ENCODE data around the gene PITRM1.
A peak's percentile ranks its signal among the peaks of the same experiment; 100 is the strongest.
"Not testable (repeated sequence)": the region's sequence is repeated elsewhere in the genome, so short reads cannot be mapped to it uniquely, and the experiment has no call there.

Gene PITRM1

DNA sequence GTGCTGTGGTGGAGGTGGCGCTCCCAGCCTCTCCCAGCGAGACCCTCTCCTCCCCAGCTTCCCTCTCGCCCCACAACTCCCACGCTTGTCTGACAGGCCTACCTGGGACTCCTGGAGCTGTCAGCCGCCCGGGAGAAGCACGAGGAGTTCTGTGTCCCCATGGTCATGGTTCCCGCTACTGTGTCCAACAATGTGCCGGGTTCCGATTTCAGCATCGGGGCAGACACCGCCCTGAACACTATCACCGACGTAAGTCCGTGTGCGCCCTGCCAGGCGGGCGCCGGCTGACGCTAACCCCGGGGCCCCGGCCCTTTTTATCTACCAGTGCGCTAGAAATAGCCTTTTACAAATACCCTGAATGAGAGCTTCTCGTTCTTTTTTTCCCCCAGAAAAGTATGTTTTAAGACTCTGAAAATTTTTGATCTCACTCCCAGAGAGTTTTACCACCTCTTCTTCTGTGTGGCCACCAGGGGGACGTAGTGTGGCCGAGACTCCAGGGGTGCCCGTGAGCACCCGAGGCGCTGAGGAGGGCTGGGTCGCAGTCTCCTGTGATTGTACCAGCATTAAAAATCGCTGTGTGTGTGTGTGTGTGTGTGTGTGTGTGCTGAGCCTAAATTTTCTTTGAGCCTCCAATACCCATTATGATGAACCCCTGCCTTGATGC lies 52.7 kb downstream of the PITRM1 start:
- DNase-seq = no peak

DNA sequence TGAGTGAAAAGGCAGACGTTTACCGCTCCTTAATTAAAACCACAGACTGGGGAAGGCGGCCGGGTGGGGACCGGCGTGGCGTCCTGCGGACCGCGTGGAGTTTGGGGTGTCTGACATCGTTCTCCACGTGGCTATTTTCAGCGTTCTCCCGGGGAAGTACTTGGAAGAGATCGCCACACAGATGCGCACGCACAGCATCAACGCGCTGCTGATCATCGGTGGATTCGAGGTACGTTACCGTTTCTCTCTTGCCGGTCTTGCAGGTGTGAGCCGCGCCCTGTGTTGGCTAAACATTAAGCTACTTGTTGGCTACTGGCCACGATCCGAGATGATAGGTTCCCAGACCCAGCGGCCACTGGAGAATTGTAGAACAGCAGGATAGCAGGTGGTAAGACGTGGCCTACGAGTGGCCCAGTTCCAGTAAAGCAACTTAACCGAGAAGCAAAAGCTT lies 53.9 kb downstream of the PITRM1 start:
- DNase-seq = no peak

DNA sequence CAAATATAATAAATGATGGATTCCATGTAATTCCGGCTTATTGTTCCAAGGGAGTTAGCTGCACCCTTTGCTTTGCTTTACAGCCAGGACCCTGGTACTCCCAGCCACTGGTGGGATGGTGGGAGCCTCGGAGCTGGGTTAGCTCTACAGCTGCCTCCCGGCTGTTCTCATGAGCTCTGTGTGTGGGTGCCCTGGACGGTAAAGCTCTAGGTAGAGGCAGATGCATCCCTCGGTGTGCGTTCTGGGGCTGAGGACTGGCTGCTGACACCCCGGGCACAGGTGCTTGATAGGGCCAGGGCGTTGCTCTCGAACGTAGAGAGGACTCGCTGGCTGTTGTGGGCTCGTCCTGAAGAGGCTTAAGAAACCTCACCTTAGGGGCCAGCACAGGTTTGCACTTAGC lies 55.1 kb downstream of the PITRM1 start:
- DNase-seq = no peak

DNA sequence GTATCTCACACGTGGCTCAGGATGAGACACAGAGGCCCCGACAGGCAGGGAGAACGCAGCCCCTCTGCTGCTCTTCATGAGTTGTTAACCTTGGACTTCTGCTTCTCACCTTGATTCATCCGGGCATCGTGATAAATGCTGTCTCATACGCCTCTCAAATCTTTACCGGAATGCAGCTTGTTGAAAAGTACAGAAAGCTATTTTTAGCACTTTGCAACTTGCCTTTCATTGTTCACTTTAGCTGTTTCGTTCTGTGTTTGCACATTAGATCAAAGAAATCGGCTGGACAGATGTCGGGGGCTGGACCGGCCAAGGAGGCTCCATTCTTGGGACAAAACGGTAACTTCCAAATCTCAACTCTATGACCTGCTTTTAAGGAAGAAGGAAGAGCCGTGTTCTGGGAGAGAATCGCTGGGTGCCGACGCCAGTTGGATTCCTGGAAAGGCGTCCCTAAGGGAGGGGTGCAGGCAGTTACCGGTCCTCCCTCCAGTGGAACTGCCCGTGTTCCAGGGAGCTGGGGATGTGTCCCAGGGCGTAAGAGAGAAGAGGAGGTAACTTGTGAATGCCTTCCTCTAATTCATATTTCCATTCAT lies 56.0 kb downstream of the PITRM1 start:
- no peak for DNase-seq

DNA sequence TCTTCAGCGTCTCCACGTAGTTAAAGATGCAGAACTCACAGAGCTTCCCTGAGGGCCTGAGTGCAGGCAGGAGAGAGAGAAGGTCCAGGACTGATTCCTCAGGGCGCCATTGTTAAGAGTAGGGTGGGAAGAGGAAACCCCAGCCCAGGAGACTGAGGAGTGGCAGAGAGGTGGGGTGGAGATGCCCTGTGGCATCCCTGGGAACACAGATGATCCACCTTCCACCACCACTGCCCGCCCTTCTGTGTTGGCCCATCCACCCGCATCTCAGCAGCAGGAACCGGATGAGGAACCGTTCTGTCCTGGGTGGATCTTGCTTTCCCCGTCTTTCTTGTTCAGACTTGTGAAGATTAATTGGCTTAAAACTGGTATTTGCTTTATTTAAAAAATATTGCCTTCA lies 56.9 kb downstream of the PITRM1 start:
- DNase-seq = no peak

DNA sequence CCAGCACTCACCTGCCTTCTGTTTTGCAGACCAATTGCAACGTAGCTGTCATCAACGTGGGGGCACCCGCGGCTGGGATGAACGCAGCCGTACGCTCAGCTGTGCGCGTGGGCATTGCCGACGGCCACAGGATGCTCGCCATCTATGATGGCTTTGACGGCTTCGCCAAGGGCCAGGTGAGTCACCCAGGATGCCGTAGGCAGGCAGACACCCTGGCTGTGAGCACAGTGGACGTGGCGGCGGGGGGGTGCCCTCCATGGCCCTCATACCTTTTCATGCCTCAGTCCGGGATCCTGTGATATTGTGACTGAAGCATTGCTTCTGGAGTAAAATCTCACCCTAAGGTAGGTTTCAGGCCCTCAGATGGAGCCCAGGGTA lies 59.2 kb downstream of the PITRM1 start:
- DNase-seq = no peak

DNA sequence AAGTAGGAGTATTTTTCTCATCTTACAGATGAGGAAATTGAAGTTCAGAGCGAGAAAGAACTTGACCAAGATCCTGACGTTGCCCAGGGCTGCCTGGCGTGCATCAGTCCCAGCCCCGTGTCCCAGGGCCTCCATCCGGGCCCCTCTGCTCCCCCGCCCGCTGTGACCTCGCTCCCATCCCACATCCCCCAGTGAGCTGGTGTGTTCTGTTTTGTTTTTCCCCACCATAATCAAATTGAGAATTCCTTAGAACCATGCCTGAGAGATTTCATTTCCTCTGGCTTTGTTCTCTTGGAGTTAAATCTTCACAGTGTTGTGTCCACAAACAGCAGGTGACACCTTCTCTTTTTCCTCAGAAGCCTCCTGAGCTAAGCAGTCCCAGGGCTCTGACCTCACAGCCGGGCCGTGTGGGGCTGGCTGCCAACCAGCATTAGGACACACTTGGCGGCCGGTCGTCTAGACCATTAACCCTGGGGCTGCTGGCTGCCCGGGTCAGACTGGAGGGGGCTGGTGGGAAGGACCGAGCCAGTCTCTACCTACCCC lies 60.9 kb downstream of the PITRM1 start:
- DNase-seq = no peak

DNA sequence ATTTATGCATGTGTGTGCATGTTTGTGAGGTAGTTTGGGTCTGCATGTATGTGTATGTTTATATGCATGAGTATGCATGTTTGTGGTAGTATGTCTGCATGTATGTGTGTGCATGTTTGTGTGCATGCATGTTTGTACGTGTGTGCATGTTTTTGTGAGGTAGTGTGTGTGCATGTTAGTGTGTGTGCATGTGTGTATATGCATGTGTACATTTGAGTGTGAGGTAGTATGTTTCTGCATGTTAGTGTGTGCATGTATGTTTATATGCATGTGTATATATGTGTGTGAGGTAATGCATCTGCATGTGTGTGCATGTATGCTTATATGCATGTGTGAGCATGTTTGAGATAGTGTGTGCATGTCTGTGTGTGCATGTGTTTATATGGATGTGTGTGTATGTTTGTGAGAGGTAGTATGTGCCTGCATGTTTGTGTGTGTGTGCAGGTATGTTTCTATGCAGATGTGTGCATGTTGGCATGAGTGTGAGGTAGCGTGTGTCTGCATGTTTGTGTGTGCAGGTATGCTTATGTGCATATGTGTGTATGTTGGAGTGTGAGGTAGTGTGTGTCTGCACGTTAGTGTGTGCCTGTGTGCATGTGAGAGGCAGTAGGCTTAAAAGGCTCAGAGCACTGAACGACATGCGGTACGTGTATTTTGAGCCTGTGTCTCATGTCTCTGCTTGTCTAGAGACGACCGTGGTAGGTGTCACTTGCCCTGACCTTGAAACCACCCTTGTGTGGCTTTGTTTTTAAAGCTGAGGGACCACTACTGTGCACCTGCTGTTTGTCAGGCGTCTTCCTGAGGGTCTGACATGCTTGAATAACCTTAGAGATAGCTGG lies 61.6 kb downstream of the PITRM1 start:
- no peak for DNase-seq

DNA sequence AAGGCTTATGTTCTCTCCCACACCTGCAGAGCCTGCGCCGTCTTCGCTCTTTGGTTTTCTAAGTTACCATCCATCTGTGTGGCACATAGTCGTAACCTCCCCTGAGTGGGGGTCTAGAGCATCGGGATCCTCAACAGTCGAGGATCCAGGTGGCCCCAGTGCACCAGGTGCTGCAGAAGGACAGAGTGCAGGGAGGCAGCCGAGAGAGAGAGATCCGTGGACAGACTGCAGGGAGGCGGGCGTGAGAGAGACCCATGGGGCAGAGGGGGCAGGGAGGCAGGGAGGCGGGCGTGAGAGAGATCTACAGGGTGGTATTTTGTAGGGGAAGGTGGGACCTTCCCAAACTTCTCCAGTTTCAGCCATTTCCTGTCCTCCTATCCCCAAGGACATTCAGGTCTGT lies 62.9 kb downstream of the PITRM1 start:
- no peak for DNase-seq

DNA sequence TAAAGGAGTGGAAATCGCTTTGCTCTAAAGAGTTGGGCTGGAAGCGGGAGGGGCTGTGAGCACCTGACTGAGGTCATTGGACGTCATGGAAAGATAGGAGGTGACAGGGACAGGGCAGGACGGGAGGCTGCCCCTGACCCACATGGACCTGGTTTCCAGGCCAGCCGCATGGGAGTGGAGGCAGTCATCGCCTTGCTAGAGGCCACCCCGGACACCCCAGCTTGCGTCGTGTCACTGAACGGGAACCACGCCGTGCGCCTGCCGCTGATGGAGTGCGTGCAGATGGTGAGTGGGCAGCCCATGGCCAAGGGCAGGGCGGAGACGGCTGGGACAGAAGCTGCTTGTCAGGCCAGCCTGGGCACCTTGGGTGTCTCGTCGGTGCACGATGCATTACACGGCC lies 63.4 kb downstream of the PITRM1 start:
- DNase-seq = no peak

DNA sequence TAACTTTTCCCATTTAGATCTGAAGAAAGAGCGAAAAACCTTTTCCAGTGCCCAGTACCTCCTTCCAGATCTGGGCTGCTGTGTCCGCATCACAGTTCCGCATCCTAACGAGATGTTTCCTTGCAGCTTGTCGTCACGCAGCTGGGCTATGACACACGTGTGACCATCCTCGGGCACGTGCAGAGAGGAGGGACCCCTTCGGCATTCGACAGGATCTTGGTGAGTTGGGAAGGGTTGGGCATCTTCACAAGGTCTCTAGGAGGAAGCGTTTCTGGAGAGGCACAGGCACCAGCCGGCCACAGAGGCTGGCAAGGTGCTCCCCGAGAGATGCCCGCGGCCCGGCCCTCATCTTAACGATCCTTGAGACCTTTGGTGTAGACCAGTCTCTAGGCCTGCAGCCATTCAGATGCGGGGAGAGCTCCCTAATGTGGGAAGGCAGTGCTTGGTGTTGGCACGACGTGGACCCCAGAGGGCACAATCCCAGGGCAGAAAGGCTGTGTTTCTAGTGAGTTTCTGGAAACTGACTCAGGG lies 63.9 kb downstream of the PITRM1 start:
- no peak for DNase-seq

DNA sequence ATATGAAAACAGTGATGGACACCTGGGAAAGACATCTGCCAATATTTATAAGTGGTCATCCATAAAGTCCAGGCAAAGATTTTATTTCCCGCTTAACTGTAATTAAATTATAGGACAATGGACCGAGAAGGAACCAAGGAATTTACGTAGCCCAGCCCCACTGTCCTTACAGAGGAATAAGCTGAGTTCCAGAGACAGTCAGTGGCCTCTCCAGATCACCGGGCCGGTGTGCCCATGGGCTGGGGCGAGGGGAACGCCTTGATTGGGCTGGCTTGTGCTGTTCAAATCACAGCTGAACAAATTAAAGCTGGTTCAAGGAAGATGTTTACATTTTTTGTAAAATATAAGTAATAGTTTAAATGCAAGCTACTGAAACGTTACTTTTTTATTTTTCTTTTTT lies 64.5 kb downstream of the PITRM1 start:
- DNase-seq = no peak

DNA sequence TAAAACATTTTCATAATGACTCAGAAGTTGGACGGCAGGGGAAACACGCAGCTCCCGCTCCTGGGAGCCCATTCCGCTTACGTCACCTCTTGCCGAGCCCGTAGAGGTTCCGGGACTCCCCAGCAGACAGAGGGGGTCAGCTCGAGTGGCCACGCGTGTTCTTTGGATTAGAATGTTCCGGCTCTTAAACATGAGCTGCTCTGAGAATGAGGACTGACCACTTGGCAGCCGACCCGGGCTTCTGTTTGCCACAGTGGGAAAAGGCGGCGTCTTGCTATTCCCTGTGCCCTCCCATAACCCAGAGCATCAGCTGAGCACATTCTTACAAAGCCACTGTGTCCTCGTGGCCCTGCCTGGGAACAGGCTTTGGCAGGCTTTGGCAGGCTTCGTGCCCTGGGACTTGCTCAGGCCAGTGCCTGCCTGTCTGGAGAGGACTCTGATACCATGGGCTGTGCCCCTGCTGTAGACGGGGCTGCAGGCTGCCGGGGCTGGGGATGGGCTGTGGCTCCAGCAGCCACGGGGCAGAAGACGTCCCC lies 65.1 kb downstream of the PITRM1 start:
- DNase-seq = no peak

DNA sequence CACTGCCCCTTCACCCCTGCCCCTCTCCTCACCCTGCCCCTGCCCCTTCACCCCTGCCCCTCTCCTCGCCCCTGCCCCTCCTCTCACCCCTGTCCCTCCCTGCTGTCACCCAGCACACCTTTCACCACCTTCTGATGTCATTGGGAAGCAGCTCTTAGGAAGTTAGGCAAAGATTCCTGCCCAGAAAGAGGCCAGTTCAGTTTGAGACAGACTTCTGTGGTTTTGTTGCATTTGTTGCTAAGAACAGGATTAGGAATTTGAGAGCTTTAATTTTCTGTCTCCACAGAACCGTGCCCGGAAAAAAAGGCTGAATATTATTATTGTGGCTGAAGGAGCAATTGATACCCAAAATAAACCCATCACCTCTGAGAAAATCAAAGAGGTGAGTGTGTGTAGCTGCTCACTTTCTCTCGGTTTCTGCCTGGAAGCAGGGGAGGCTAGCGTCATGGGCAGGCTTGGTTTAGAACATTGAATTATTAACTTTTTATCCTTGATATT lies 65.6 kb downstream of the PITRM1 start:
- no peak for DNase-seq

DNA sequence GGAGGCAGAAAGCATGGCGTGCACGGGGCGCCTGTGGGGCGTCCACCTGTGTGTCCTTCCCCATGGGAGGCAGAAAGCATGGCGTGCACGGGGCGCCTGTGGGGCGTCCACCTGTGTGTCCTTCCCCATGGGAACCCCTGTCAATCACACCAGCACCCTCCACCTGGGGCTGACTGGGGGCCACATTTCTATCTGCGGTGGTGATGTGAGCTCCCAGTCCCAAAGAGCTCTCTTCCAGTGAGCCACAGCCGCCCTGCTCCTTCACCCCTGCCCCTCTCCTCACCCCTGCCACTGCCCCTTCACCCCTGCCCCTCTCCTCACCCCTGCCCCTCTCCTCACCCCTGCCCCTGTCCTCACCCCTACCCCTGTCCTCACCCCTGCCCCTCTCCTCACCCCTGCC lies 66.3 kb downstream of the PITRM1 start:
- not testable (repeated sequence) for DNase-seq

DNA sequence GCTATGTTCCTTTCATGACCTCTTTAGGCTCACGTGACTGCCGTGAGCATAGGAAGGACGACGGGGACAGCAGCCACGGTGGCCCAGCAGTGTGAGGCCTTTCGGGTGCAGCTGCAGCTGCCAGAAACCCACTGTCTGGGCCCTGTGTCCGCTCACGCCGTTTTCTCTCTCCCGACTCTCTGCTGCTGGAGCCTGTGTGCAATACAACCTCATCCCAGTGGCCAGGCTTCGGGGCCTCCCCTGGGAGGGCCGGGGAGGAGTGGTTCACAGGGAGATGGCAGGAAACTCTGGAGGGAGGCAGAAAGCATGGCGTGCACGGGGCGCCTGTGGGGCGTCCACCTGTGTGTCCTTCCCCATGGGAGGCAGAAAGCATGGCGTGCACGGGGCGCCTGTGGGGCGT lies 66.7 kb downstream of the PITRM1 start:
- DNase-seq = no peak

DNA sequence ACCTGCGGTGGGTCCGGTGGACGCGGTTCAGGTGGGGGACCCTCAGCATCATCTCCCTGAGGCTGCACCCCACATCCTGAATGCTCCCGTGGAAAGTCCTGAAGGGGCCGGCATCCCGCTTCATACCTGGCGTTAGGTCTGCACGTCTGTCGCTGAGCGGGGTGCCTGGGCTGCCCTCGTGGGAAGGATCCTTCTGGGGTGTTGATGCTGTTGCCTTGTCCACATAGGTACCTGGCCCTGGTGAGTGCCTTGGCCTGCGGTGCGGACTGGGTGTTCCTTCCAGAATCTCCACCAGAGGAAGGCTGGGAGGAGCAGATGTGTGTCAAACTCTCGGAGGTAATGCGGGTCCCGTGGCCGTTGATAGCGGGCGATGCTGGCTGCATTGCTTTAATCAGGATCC lies 67.4 kb downstream of the PITRM1 start:
- DNase-seq = no peak

DNA sequence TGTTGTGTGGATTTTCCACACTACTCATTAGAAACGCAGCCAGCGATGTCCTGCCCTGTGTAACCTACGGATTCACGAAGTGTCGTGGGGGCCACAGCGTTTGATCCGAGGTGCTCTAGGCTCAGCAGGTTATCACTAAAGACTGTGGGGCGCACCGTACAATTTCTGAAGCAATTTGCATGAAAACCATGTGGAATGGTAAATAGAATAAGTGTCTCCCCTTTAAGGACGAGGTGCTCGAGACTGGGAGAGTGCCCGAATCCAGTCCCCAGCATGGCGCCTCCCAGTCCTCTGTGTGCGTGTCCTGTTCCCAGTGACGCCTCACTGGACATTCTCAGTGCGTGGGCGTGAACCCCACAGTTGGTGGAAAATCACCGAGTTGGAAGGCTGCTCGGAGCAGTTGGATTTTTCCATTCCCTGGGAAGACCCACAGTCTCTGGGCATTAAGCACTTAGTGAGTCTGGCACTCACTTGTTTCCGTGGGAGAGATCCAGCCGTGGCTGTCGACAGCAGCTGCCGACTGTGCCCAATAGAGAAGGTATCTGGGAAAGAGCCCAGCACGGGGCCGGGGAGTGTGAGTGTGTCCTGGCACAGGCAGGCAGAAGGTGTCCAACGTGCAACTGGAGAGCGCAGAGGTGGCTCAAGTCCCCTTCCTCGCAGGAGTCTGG lies 68.2 kb downstream of the PITRM1 start:
- DNase-seq = no peak

DNA sequence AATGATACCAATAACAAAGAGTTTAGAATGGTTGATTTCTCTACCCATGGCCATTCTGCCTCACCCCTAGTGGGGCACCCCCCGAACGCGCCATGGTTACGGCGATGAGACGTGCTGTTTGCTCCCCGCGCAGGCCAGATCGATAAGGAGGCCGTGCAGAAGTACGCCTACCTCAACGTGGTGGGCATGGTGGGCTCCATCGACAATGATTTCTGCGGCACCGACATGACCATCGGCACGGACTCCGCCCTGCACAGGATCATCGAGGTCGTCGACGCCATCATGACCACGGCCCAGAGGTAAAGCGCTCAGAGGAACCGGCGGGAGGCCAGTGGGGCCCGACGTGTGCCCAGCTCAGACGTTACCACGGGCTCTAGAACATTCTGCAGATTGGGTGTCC lies 68.9 kb downstream of the PITRM1 start:
- no peak for DNase-seq

DNA sequence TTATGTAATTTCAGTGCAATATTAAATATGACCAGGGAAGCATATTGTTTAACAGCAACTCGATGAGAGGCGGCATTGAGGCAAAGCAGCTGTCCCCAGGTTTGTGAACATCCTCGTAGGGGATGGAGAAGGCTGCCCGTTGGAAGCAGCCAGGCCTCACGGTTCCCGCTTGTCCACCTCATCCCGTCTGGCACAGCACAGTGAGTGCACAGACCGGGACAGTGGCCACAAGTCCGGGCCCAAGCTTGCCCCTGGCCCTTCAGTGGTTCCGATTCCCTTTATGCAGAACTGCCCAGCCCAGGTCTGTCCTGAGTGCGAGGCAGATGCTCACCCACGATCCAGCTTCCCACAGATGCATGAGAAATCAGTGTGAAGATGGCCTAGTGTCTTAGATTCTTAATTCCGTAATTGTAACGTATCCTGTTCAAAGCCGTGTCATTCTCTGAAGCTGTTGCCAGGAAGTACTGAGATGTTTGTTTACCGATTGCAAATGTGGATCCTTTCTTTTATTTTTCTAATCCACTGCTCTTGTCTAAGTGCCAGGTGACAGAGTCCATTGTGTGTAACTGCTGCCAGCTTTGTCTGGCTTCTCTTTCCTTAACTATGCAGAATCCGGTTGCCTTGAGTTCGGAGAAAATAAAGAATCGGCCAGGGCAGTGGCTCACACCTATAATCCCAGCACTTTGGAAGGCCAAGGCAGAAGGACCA lies 69.7 kb downstream of the PITRM1 start:
- peak; percentile 71 for DNase-seq

DNA sequence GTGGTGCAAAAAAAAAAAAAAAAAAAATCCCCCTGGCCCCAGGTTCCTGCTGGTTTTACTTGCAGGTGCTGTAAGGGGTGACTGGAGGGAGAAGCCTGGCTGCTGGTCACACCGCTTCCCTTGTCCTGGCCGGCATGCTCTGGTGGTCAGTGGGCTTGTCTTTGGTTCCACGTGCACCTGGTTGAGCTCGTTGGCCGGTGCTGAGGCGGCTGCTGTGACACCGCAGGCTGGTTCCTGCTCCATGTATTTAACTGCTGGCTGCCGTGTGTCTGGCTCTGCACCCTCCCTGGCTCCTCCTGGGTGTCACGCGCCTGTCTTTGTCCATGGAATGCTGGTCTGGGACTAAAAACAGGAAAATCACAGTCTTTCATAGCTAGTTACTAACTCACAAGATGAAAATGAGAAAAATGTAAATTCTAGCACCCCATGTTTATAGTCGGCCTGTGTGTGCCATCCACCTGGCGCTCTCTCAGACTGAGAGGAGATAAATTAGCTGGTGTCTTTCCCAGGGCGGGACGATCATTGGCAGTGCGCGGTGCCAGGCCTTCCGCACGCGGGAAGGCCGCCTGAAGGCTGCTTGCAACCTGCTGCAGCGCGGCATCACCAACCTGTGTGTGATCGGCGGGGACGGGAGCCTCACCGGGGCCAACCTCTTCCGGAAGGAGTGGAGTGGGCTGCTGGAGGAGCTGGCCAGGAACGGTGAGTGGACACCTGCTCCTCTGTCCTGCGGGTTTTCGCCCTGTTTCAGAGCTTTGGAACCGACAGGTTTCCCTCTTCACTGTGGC lies 71.5 kb downstream of the PITRM1 start:
- no peak for DNase-seq

Data from NCI-H345 (cell line).